Fibroblast of lung (primary cell): ENCODE results near the gene TRH. TPM values are rescaled to one million over a fixed set of nuclear protein-coding genes. Genes with fewer than 3 reads are reported as not detected.

Experiments used
- DNase-seq, 2 donors: peaks; one replicate each; pipeline versions ENCODE4 v3.0.0 to v3.0.0-alpha.2; 2010; ENCODE audit warnings: low read depth in 2 of 2
- H2AFZ ChIP-seq: 2 replicates; pipeline ENCODE4 v1.5.1; 2012; ENCODE audit warnings: low read length, control low read depth, inconsistent platforms
- H3K27ac ChIP-seq: 2 replicates; pipeline ENCODE4 v1.5.1; 2011; ENCODE audit warnings: low read length, control low read depth; ENCODE audit not compliant: insufficient read depth
- H3K27me3 ChIP-seq: 2 replicates; pipeline ENCODE4 v1.5.1; 2011; ENCODE audit warnings: mild to moderate bottlenecking, low read length; ENCODE audit not compliant: control insufficient read depth, insufficient read depth
- H3K36me3 ChIP-seq: 2 replicates; pipeline ENCODE4 v1.5.1; 2011; ENCODE audit warnings: low read length; ENCODE audit not compliant: control insufficient read depth, insufficient read depth
- H3K4me1 ChIP-seq: 2 replicates; pipeline ENCODE4 v1.5.1; 2011; ENCODE audit warnings: low read length; ENCODE audit not compliant: control insufficient read depth, insufficient read depth; ENCODE audit errors: extremely low read depth
- H3K4me2 ChIP-seq: 2 replicates; pipeline ENCODE4 v1.5.1; 2011; ENCODE audit warnings: low read length, control low read depth; ENCODE audit not compliant: insufficient read depth; ENCODE audit errors: extremely low read depth
- H3K4me3 ChIP-seq, 4 experiments: fragments of 200-600 bp in 1 of 4; sonication (generic) in 1 of 4; replicated peaks in 1 of 4; 2 replicates each; pipeline ENCODE4 v1.5.1; 2011 to 2016; ENCODE audit warnings: low read length in 4 of 4, low read depth in 3 of 4, mild to moderate bottlenecking in 3 of 4, control low read depth in 2 of 4, inconsistent platforms in 1 of 4, mixed read lengths in 1 of 4; ENCODE audit not compliant: insufficient read depth in 1 of 4; ENCODE audit errors: control extremely low read depth in 1 of 4
- H3K79me2 ChIP-seq: 2 replicates; pipeline ENCODE4 v1.5.1; 2012; ENCODE audit warnings: mild to moderate bottlenecking, low read length, inconsistent platforms; ENCODE audit not compliant: control insufficient read depth, insufficient read depth
- H3K9ac ChIP-seq: 2 replicates; pipeline ENCODE4 v1.5.1; 2011; ENCODE audit warnings: mild to moderate bottlenecking, low read length, control low read depth; ENCODE audit not compliant: insufficient read depth
- H3K9me3 ChIP-seq: 2 replicates; pipeline ENCODE4 v1.5.1; 2012; ENCODE audit warnings: low read depth, low read length; ENCODE audit not compliant: control insufficient read depth, insufficient read depth
- H4K20me1 ChIP-seq: 2 replicates; pipeline ENCODE4 v1.5.1; 2011; ENCODE audit warnings: low read length; ENCODE audit not compliant: control insufficient read depth, insufficient read depth; ENCODE audit errors: extremely low read depth
- EZH2 ChIP-seq: IDR thresholded peaks from 2 replicates; pipeline ENCODE4 v1.5.1; 2012; ENCODE audit warnings: low read length, control low read depth, mild to moderate bottlenecking; ENCODE audit errors: missing control alignments
- polyA plus RNA-seq, 2 donors: library from polyadenylated mRNA; depleted of rRNA in 1 of 2; stranded (reverse) in 1 of 2; unstranded in 1 of 2; fragments of >200 nt; gene quantifications; 2 replicates each; pipeline ENCODE4 v1.2.1, GENCODE V29; 2011 to 2012; ENCODE audit warnings: missing spikeins in 1 of 2
- total RNA-seq: library from RNA; depleted of rRNA; stranded (reverse); fragments of >200 nt; gene quantifications from 2 replicates; pipeline ENCODE4 v1.2.1, GENCODE V29; 2014
- TF ChIP-seq, protein P1 (sequence below), 2 donors: IDR thresholded peaks in 1 of 2; conservative IDR thresholded peaks in 1 of 2; 1 replicate in 1 of 2; 2 replicates in 1 of 2; pipeline ENCODE4 v1.5.1; 2011 to 2012; ENCODE audit warnings: low read length in 2 of 2, control low read depth in 1 of 2, inconsistent platforms in 1 of 2, low read depth in 1 of 2, mild to moderate bottlenecking in 1 of 2

The TRH gene
- total and polyA plus RNA-seq, 2 donors (not counting 1 experiment from before 2014, with no cell fraction given), result not detected

DNA sequence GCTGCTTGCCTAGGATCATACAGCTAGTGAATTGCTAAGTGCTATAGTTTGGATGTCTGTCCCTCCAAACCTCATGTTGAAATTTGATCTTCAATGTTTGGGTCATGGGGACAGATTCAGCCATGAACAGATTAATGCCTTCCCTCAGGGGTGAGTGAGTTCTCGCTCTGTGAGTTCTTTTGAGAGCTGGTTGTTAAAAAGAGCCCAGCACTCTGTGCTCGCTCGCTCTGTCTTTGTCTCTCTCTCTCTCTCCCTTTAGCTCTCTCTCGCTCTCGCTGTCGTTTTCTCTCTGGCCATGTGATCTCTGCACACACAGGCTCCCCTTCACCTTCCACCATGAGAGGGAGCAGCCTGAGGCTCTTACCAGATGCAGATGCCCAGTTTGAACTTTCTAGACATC, 14.9 kb downstream of the TRH start:
- Histone ChIP-seq H3K9me3 (no peaks in the 10 kb centered on the region), H2AFZ (no peak overlapping the region), H3K9ac (no peak overlapping the region), H3K4me3 (no peak overlapping the region), H4K20me1 (no peaks in the 10 kb centered on the region), H3K27ac (no peak overlapping the region), H3K36me3 (no peaks in the 10 kb centered on the region), H3K4me2 (no peak overlapping the region), H3K4me1 (no peaks in the 10 kb centered on the region), H3K79me2 (no peaks in the 10 kb centered on the region), H3K27me3 (peaks cover 10% of the 10 kb centered on the region)
- DNase-seq, result no peak
- TF ChIP-seq, protein P1, sequence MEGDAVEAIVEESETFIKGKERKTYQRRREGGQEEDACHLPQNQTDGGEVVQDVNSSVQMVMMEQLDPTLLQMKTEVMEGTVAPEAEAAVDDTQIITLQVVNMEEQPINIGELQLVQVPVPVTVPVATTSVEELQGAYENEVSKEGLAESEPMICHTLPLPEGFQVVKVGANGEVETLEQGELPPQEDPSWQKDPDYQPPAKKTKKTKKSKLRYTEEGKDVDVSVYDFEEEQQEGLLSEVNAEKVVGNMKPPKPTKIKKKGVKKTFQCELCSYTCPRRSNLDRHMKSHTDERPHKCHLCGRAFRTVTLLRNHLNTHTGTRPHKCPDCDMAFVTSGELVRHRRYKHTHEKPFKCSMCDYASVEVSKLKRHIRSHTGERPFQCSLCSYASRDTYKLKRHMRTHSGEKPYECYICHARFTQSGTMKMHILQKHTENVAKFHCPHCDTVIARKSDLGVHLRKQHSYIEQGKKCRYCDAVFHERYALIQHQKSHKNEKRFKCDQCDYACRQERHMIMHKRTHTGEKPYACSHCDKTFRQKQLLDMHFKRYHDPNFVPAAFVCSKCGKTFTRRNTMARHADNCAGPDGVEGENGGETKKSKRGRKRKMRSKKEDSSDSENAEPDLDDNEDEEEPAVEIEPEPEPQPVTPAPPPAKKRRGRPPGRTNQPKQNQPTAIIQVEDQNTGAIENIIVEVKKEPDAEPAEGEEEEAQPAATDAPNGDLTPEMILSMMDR (conservative IDR thresholded peaks at IDR 0.05 in 1 of 2, IDR thresholded peaks at IDR 0.05 in 1 of 2; ENCODE audit: low read depth in 1 of 2, low read length in 2 of 2), result no peak
- TF ChIP-seq EZH2, result no peak

DNA sequence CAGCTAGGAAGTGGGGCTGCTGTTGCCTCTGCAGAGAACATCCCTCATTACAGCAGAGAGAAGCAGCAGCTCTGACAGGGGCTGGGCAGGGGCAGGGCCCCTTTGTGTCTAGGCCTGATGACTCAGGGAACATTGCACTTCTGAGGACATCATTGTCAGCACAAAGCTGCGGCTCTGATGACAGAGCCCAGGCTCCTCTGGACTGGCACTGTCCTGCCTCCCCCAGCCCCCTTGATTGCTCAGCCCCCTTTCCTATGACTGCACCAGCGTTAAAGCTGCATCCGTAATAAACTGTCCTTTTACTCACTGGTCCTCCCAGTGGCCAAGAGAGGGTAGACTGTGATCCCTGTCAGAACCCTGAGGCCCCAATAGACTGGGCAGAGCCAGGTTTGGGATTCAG, 18.3 kb downstream of the TRH start:
- no peak for TF ChIP-seq EZH2
- TF ChIP-seq, protein P1 (conservative IDR thresholded peaks at IDR 0.05 in 1 of 2, IDR thresholded peaks at IDR 0.05 in 1 of 2; ENCODE audit: low read depth in 1 of 2, low read length in 2 of 2), result peak; percentile 24 to 63
- H3K9me3 ChIP-seq, result no peaks in the 10 kb centered on the region
- no peak overlapping the region for H3K4me2 ChIP-seq
- H3K36me3 ChIP-seq, result no peaks in the 10 kb centered on the region
- no peak overlapping the region for H3K4me3 ChIP-seq
- no peaks in the 10 kb centered on the region for H3K79me2 ChIP-seq
- H2AFZ ChIP-seq, result no peak overlapping the region
- H3K27ac ChIP-seq, result no peak overlapping the region
- H3K4me1 ChIP-seq, result no peaks in the 10 kb centered on the region
- peaks cover 10% of the 10 kb centered on the region for H3K27me3 ChIP-seq
- no peak overlapping the region for H3K9ac ChIP-seq
- DNase-seq, result peak in 1 of 2 donors; percentile 3
- no peaks in the 10 kb centered on the region for H4K20me1 ChIP-seq

DNA sequence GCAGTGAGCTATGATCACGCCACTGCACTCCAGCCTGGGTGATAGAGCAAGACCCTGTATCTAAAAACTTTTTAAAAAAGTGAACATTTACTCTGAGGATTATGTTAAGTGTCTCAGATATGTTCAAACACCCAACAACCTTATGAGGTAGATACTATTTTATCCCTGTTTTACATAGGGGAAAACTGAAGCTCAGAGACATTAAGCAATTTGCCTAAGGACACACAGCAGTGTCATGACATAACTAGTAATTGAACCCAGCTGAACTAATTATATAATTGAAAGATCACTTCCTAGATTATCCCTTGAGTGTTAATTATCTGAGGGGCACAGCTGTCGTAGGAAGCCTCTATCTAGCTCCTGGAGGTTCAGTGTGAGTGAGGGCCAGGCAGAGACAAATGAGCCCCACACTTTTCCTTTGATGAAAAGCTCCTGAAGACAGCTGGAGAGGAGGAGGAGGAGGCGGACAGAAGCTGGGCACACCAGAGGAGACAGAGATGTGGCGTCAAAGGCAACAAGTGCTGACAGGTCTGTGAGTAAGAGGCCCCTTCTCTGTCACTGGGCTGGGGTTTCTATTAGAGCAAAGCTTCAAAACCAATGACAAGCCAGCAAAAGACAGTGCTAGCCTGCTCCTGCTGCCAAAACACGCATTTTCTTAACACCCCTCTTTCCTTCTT, 20.5 kb downstream of the TRH start:
- TF ChIP-seq, protein P1 (conservative IDR thresholded peaks at IDR 0.05 in 1 of 2, IDR thresholded peaks at IDR 0.05 in 1 of 2; ENCODE audit: low read depth in 1 of 2, low read length in 2 of 2), result no peak
- TF ChIP-seq EZH2, result no peak
- no peak overlapping the region for H3K4me2 ChIP-seq
- no peaks in the 10 kb centered on the region for H3K9me3 ChIP-seq
- H4K20me1 ChIP-seq, result no peaks in the 10 kb centered on the region
- DNase-seq, result no peak
- H3K36me3 ChIP-seq, result no peaks in the 10 kb centered on the region
- no peak overlapping the region for H3K9ac ChIP-seq
- H2AFZ ChIP-seq, result no peak overlapping the region
- H3K4me3 ChIP-seq, result no peak overlapping the region
- H3K27ac ChIP-seq, result no peak overlapping the region
- no peaks in the 10 kb centered on the region for H3K79me2 ChIP-seq
- H3K27me3 ChIP-seq, result peaks cover 8% of the 10 kb centered on the region
- H3K4me1 ChIP-seq, result no peaks in the 10 kb centered on the region
